ENCODE results near the gene FHOD3.
"Not testable (repeated sequence)": the region's sequence is repeated elsewhere in the genome, so short reads cannot be mapped to it uniquely, and the experiment has no call there.

Gene FHOD3

DNA sequence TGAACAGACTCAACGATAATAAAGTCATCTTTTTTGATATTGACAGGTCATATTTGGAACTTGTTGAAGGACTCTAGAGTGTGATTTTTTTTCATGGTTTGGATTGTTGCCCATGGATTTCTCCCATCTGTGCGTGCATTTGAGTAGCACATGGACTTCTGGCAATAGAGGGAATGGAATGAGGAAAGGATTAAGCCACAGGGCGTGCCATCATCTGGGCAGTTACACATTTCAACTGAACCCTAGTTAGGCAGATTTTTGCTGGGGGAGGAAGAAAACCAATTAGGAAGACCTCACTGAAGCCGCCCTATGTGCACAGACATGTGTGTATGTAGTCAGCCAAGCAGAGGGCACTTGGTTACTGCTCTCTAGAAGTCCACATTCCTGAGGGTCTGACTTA, 458.7 kb downstream of the FHOD3 start:
- Histone ChIP-seq H3K4me1 (ENCODE audit: control insufficient read depth, insufficient read depth, low read length, unreplicated experiment) (no peaks in the 10 kb centered on the region), H3K4me3 (ENCODE audit: low read depth, low read length) (no peak overlapping the region), H3K27ac (ENCODE audit: low read depth, low read length) (no peak overlapping the region), H2AFZ (ENCODE audit: low read length, unreplicated experiment) (no peak overlapping the region), H3K79me2 (ENCODE audit: control insufficient read depth, insufficient read depth, low read length, unreplicated experiment) (no peaks in the 10 kb centered on the region), H3K27me3 (ENCODE audit: insufficient read depth, low read length) (no peaks in the 10 kb centered on the region), H3K36me3 (ENCODE audit: insufficient read depth, low read length) (no peaks in the 10 kb centered on the region)

DNA sequence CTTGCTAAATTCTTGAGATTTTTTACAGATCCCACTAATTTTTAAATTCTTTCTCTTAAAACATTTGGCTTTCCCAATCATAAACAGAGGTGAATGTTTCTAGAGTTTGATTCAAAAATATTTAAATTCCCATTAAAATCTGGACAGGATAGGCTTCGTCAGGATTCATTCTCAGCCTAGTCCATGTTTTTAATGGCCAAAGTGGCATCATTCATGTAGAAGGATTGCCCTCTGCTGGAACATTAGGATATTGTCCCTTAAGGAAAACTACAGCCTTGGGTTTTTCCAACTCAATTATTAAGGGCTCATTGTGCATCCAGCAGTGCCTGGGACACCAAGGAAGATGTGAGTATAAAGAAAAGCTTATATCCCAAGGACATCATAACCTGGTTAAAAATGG, 459.6 kb downstream of the FHOD3 start:
- Histone ChIP-seq H3K4me1 (ENCODE audit: control insufficient read depth, insufficient read depth, low read length, unreplicated experiment) (no peaks in the 10 kb centered on the region), H3K27ac (ENCODE audit: low read depth, low read length) (no peak overlapping the region), H3K27me3 (ENCODE audit: insufficient read depth, low read length) (no peaks in the 10 kb centered on the region), H3K36me3 (ENCODE audit: insufficient read depth, low read length) (no peaks in the 10 kb centered on the region), H3K79me2 (ENCODE audit: control insufficient read depth, insufficient read depth, low read length, unreplicated experiment) (no peaks in the 10 kb centered on the region), H2AFZ (ENCODE audit: low read length, unreplicated experiment) (no peak overlapping the region), H3K4me3 (ENCODE audit: low read depth, low read length) (no peak overlapping the region)

DNA sequence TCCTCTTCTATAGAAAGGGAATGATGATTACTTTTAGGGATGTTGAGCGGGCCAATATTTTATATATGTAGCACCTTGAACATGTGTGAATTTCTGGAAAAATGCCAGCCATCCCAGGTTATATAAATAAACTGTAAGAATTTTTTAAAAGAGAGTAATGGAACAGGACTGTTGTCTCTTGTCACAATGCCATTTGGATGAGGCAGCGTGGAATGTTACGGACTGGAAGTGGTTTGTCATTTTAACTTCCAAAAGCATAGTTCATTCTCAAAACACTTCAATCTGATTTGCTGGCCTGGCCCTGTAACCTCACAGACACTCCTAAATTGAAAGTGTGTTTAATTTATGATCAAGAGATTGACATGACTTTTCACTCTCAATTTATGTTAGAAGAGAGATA, 460.5 kb downstream of the FHOD3 start:
- no peaks in the 10 kb centered on the region for H3K36me3 ChIP-seq (ENCODE audit: insufficient read depth, low read length)
- H3K4me1 ChIP-seq (ENCODE audit: control insufficient read depth, insufficient read depth, low read length, unreplicated experiment), result no peaks in the 10 kb centered on the region
- H2AFZ ChIP-seq (ENCODE audit: low read length, unreplicated experiment), result no peak overlapping the region
- no peak overlapping the region for H3K27ac ChIP-seq (ENCODE audit: low read depth, low read length)
- no peak overlapping the region for H3K4me3 ChIP-seq (ENCODE audit: low read depth, low read length)
- no peaks in the 10 kb centered on the region for H3K79me2 ChIP-seq (ENCODE audit: control insufficient read depth, insufficient read depth, low read length, unreplicated experiment)
- H3K27me3 ChIP-seq (ENCODE audit: insufficient read depth, low read length), result no peaks in the 10 kb centered on the region

DNA sequence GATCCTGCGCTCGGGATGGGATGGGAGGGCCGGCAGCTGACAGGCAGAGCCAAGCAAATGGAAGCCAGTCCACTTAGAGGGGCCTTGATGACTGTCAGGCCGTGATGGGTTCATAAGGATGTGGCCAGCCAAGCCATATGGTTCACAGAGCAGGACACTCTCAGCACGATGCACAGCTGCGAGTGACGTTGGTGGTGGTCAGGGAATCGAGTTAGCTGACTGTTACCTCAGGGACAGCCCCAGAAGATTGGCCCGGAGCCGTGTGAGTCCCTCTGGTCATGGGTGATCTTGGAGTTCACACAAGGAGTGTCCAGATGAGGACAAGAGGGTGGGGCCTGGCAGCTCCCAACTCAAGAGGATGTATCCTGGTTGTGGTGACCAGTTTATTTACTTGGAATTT, 461.1 kb downstream of the FHOD3 start:
- Histone ChIP-seq H3K4me3 (ENCODE audit: low read depth, low read length) (no peak overlapping the region), H3K4me1 (ENCODE audit: control insufficient read depth, insufficient read depth, low read length, unreplicated experiment) (no peaks in the 10 kb centered on the region), H3K79me2 (ENCODE audit: control insufficient read depth, insufficient read depth, low read length, unreplicated experiment) (no peaks in the 10 kb centered on the region), H3K36me3 (ENCODE audit: insufficient read depth, low read length) (no peaks in the 10 kb centered on the region), H3K27ac (ENCODE audit: low read depth, low read length) (no peak overlapping the region), H2AFZ (ENCODE audit: low read length, unreplicated experiment) (no peak overlapping the region), H3K27me3 (ENCODE audit: insufficient read depth, low read length) (no peaks in the 10 kb centered on the region)

DNA sequence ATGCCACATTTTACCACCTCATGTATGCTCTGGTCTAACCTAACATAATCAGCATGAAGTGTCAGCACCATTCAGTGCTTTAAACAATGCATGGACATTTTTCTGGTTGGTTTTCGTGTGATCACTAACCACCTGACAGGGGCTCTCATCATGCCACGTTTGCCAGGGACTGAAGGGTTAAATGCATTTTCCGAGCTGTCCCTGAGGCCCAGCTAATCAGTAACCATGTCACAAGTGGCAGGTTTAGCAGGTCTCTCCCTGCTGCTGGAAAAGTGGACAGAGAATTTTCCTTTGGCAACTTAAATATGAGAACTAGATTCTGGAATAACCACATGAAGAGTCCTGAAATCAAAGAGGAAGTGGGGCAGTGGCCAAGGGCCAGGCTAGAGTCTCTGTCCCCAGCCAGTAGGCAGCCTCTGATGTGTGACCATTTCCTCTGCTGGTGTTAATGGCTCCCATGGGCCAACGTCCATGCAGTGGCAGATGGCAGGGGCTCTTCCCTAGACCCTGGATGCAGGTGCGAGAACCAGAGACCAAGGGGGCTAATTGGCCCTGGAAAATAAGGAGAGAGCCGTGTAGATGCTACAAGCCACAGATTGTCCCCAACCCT, 461.8 kb downstream of the FHOD3 start:
- no peaks in the 10 kb centered on the region for H3K36me3 ChIP-seq (ENCODE audit: insufficient read depth, low read length)
- no peaks in the 10 kb centered on the region for H3K79me2 ChIP-seq (ENCODE audit: control insufficient read depth, insufficient read depth, low read length, unreplicated experiment)
- no peak overlapping the region for H3K4me3 ChIP-seq (ENCODE audit: low read depth, low read length)
- no peak overlapping the region for H3K27ac ChIP-seq (ENCODE audit: low read depth, low read length)
- no peaks in the 10 kb centered on the region for H3K27me3 ChIP-seq (ENCODE audit: insufficient read depth, low read length)
- H3K4me1 ChIP-seq (ENCODE audit: control insufficient read depth, insufficient read depth, low read length, unreplicated experiment), result no peaks in the 10 kb centered on the region
- no peak overlapping the region for H2AFZ ChIP-seq (ENCODE audit: low read length, unreplicated experiment)

DNA sequence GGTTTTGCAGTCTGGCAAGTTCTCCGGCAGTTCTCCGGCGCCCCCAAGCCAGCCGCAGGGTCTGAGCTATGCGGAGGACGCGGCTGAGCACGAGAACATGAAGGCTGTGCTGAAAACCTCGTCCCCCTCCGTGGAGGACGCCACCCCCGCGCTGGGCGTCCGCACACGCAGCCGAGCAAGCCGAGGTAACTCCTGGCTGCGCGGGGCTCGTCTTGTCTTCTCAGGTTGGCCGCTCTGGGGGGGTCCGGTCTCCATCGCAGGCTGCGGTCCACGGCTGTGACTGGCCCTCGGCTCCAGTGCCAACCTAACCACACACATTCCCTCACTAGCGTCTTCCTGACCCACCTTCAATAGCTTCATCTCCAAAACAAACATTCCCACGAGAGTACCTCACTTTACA, 463.1 kb downstream of the FHOD3 start:
- Histone ChIP-seq H3K36me3 (ENCODE audit: insufficient read depth, low read length) (no peaks in the 10 kb centered on the region), H2AFZ (ENCODE audit: low read length, unreplicated experiment) (no peak overlapping the region), H3K4me1 (ENCODE audit: control insufficient read depth, insufficient read depth, low read length, unreplicated experiment) (no peaks in the 10 kb centered on the region), H3K27me3 (ENCODE audit: insufficient read depth, low read length) (no peaks in the 10 kb centered on the region), H3K27ac (ENCODE audit: low read depth, low read length) (no peak overlapping the region), H3K4me3 (ENCODE audit: low read depth, low read length) (no peak overlapping the region), H3K79me2 (ENCODE audit: control insufficient read depth, insufficient read depth, low read length, unreplicated experiment) (no peaks in the 10 kb centered on the region)

DNA sequence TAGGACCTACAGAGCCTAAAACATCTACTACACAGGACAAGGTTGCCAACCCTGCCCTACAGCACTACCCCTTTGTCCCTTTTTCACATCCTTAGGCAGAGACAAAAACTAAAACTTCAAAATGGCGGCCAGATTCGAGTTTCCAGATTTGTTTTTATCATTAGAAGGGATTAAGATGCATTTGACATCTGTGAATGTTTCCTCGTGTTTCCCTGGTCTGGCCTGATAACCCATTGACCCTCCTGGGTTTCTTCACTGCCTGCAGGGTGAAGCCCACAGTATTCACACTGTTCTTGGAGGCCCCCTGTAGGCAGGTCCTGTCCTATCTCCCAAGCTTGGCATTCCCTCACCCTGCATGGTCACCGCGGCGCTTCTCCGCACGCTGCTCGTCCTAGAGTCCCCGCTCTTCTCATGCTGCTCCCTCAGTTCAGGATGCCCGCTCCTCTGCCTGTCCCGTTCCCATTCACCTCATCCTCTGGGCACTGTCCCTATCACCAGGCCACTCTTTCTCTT, 463.7 kb downstream of the FHOD3 start:
- Histone ChIP-seq H3K4me3 (ENCODE audit: low read depth, low read length) (no peak overlapping the region), H3K4me1 (ENCODE audit: control insufficient read depth, insufficient read depth, low read length, unreplicated experiment) (no peaks in the 10 kb centered on the region)

DNA sequence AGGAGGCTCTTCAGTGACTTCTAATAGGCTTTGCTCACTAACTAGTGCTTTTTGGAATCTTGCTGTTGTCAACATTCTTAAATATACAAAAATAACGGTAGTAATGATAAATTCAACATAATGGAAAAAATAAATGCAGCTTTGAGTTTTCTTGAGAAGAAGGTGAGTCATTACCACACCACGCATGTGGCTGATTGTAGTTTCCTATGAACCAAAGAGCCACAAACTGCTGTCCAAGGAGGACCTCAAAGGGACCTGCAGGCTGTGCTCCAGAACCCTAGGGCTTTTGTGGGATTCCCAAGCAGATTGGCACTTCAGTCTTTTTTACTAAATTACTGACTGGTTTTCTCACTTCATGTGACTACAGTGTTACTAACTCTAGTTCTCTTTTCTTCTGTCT, 464.6 kb downstream of the FHOD3 start:
- Histone ChIP-seq H3K27me3 (ENCODE audit: insufficient read depth, low read length) (no peaks in the 10 kb centered on the region), H3K79me2 (ENCODE audit: control insufficient read depth, insufficient read depth, low read length, unreplicated experiment) (no peaks in the 10 kb centered on the region), H3K36me3 (ENCODE audit: insufficient read depth, low read length) (no peaks in the 10 kb centered on the region), H3K27ac (ENCODE audit: low read depth, low read length) (no peak overlapping the region), H3K4me1 (ENCODE audit: control insufficient read depth, insufficient read depth, low read length, unreplicated experiment) (no peaks in the 10 kb centered on the region), H3K4me3 (ENCODE audit: low read depth, low read length) (no peak overlapping the region), H2AFZ (ENCODE audit: low read length, unreplicated experiment) (no peak overlapping the region)

More for the DNA sequence above, 463.7 kb downstream of the FHOD3 start:
- H2AFZ ChIP-seq (ENCODE audit: low read length, unreplicated experiment), result no peak overlapping the region
- H3K36me3 ChIP-seq (ENCODE audit: insufficient read depth, low read length), result no peaks in the 10 kb centered on the region
- no peaks in the 10 kb centered on the region for H3K27me3 ChIP-seq (ENCODE audit: insufficient read depth, low read length)
- no peaks in the 10 kb centered on the region for H3K79me2 ChIP-seq (ENCODE audit: control insufficient read depth, insufficient read depth, low read length, unreplicated experiment)
- H3K27ac ChIP-seq (ENCODE audit: low read depth, low read length), result no peak overlapping the region

DNA sequence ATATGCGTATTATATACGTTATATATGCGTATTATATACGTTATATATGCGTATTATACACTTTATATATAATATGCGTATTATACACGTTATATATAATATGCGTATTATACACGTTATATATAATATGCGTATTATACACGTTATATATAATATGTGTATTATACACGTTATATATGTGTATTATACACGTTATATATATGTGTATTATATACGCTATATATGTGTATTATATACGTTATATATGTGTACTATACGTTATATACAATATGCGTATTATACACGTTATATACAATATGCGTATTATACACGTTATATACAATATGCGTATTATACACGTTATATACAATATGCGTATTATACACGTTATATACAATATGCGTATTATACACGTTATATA, 465.5 kb downstream of the FHOD3 start:
- H3K36me3 ChIP-seq (ENCODE audit: insufficient read depth, low read length); H3K79me2 ChIP-seq (ENCODE audit: control insufficient read depth, insufficient read depth, low read length, unreplicated experiment); H2AFZ ChIP-seq (ENCODE audit: low read length, unreplicated experiment); H3K4me3 ChIP-seq (ENCODE audit: low read depth, low read length); H3K27ac ChIP-seq (ENCODE audit: low read depth, low read length); H3K27me3 ChIP-seq (ENCODE audit: insufficient read depth, low read length); H3K4me1 ChIP-seq (ENCODE audit: control insufficient read depth, insufficient read depth, low read length, unreplicated experiment): not testable (repeated sequence)

DNA sequence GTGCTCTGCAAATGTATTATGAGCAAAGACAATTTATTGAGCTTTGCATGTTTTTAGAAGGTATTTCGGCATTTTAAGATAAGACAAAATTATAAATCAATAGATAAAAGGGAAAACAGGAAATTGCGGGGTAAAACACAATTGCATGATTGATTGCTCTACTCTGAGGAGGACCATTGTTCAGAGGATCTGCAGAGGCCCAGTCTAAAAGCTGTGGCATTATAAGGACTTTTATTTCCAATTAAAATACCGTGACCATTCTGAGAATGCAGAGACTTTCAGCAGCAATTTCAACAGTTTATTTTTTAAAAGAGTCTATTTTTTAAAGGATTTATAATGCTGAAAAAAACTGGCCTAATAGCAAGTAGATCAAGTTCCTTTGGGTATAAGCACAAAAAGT, 469.3 kb downstream of the FHOD3 start:
- Histone ChIP-seq H3K27ac (ENCODE audit: low read depth, low read length) (no peak overlapping the region), H3K79me2 (ENCODE audit: control insufficient read depth, insufficient read depth, low read length, unreplicated experiment) (no peaks in the 10 kb centered on the region), H3K4me3 (ENCODE audit: low read depth, low read length) (no peak overlapping the region), H2AFZ (ENCODE audit: low read length, unreplicated experiment) (no peak overlapping the region), H3K4me1 (ENCODE audit: control insufficient read depth, insufficient read depth, low read length, unreplicated experiment) (no peaks in the 10 kb centered on the region), H3K36me3 (ENCODE audit: insufficient read depth, low read length) (no peaks in the 10 kb centered on the region), H3K27me3 (ENCODE audit: insufficient read depth, low read length) (no peaks in the 10 kb centered on the region)

DNA sequence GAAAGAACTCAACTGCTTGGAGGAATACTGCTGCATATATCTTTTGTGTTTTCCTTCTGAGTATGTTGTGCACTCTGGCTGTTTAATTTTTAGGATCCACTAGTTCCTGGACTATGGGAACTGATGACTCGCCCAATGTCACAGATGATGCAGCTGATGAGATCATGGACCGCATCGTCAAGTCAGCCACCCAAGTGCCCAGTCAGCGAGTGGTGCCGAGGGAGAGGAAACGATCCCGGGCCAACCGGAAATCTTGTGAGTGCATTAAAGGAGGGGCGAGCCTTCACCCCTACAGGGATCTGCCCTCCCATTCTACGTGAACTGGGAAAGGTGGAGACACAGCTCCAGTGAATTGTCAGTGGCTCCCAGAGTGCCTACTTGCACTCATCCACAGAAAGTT, 471.7 kb downstream of the FHOD3 start:
- H3K4me1 ChIP-seq (ENCODE audit: control insufficient read depth, insufficient read depth, low read length, unreplicated experiment), result no peaks in the 10 kb centered on the region
- no peak overlapping the region for H2AFZ ChIP-seq (ENCODE audit: low read length, unreplicated experiment)
- H3K27me3 ChIP-seq (ENCODE audit: insufficient read depth, low read length), result no peaks in the 10 kb centered on the region
- H3K36me3 ChIP-seq (ENCODE audit: insufficient read depth, low read length), result no peaks in the 10 kb centered on the region
- H3K27ac ChIP-seq (ENCODE audit: low read depth, low read length), result no peak overlapping the region
- H3K79me2 ChIP-seq (ENCODE audit: control insufficient read depth, insufficient read depth, low read length, unreplicated experiment), result no peaks in the 10 kb centered on the region
- H3K4me3 ChIP-seq (ENCODE audit: low read depth, low read length), result no peak overlapping the region

All from ACC112 (cell line).